GM21447 (cell line): ENCODE results near the gene SLC8A2.

ENCODE experiments used
- ATAC-seq: cut with Tn5 transposase; IDR thresholded peaks from one replicate; pipeline ENCODE4 v1.9.1; 2021; ENCODE audit not compliant: unreplicated experiment

SLC8A2 gene

GRCh38 chr19:47471733-47472457 lies at the start of gene SLC8A2:
SLC8A2 (minus strand) TSS chr19:47471893; CDS start chr19:47466403, 5,490 bp downstream.
- no peak for ATAC-seq

GRCh38 chr19:47520839-47521238 lies 49.1 kb upstream of the SLC8A2 start:
- no peak for ATAC-seq

- ATAC-seq, result no peak
These were observed 48.7 kb upstream of the SLC8A2 start for GRCh38 chr19:47520343-47520806.

GRCh38 chr19:47518854-47519253 lies 47.2 kb upstream of the SLC8A2 start:
- no peak for ATAC-seq

GRCh38 chr19:47518139-47518538 lies 46.4 kb upstream of the SLC8A2 start:
- no peak for ATAC-seq

- peak; percentile 74 for ATAC-seq
These were observed 43.3 kb upstream of the SLC8A2 start, which contains the start of gene NAPA for GRCh38 chr19:47514869-47515588. NAPA (minus strand) TSS chr19:47515063; CDS start chr19:47514940, 123 bp downstream.

GRCh38 chr19:47514151-47514868 lies 42.6 kb upstream of the SLC8A2 start:
- ATAC-seq, result peak; percentile 2

- no peak for ATAC-seq
These were observed 41.2 kb upstream of the SLC8A2 start for GRCh38 chr19:47512948-47513319.

- ATAC-seq, result no peak
These were observed 40.7 kb upstream of the SLC8A2 start for GRCh38 chr19:47512183-47512947.

GRCh38 chr19:47511681-47512080 lies 40.0 kb upstream of the SLC8A2 start:
- no peak for ATAC-seq

GRCh38 chr19:47511128-47511517 lies 39.4 kb upstream of the SLC8A2 start:
- no peak for ATAC-seq

GRCh38 chr19:47510516-47511127 lies 38.9 kb upstream of the SLC8A2 start:
- no peak for ATAC-seq

GRCh38 chr19:47509973-47510372 lies 38.3 kb upstream of the SLC8A2 start:
- no peak for ATAC-seq

GRCh38 chr19:47509170-47509847 lies 37.6 kb upstream of the SLC8A2 start:
- ATAC-seq, result no peak

GRCh38 chr19:47508721-47509120 lies 37.0 kb upstream of the SLC8A2 start:
- no peak for ATAC-seq

- no peak for ATAC-seq
These were observed 36.3 kb upstream of the SLC8A2 start for GRCh38 chr19:47507924-47508553.

GRCh38 chr19:47507012-47507411 lies 35.3 kb upstream of the SLC8A2 start:
- ATAC-seq, result no peak

GRCh38 chr19:47506459-47506858 lies 34.8 kb upstream of the SLC8A2 start:
- no peak for ATAC-seq

- no peak for ATAC-seq
These were observed 33.8 kb upstream of the SLC8A2 start for GRCh38 chr19:47505506-47505905.

- no peak for ATAC-seq
These were observed 32.1 kb upstream of the SLC8A2 start for GRCh38 chr19:47503826-47504150.
